ENCODE results near the gene HOXB2. TPM values are rescaled to one million over a fixed set of nuclear protein-coding genes. Genes with fewer than 3 reads are reported as not detected.

Gene HOXB2
- total RNA-seq, 6 experiments from 2014 or later: 1.1 to 1.9 (median 1.5) TPM

DNA sequence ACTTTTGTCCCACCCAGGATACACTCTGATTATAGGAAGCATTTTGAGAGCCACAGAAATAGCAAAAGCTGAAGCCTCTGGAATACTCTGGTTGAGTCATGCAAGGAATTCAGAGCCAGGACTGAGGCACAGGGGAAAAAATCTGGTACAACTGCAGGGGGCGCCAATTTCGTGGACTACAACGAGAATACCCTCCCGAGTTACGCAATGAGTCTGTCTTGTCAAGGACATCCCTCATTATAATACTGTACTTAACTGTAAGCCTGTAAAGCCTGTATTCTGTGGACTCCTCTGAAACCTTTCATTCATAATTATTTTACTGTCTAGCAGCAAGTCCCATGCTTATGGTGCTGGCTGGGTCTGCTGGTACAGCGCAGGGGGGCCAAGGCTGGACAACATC is 21.9 kb downstream of the HOXB2 start:
- intact Hi-C loops (cut with DNase I): no loop called here
- Histone ChIP-seq H3K4me1 (no peaks in the 10 kb centered on the region), H3K36me3 (no peaks in the 10 kb centered on the region), H3K27ac (no peak overlapping the region), H3K4me3 (no peak overlapping the region), H3K27me3 (no peaks in the 10 kb centered on the region), H3K9me3 (no peaks in the 10 kb centered on the region)
- DNase-seq: no peak
- ATAC-seq: no peak
- WGBS (ENCODE audit: insufficient coverage, low coverage, low lambda C conversion rate, missing lambda C conversion rate): 41% methylated on average over 6 of the region's 6 CpGs
- TF ChIP-seq CTCF (IDR thresholded peaks at IDR 0.05): no peak
- TF ChIP-seq POLR2A (IDR thresholded peaks at IDR 0.05): no peak

DNA sequence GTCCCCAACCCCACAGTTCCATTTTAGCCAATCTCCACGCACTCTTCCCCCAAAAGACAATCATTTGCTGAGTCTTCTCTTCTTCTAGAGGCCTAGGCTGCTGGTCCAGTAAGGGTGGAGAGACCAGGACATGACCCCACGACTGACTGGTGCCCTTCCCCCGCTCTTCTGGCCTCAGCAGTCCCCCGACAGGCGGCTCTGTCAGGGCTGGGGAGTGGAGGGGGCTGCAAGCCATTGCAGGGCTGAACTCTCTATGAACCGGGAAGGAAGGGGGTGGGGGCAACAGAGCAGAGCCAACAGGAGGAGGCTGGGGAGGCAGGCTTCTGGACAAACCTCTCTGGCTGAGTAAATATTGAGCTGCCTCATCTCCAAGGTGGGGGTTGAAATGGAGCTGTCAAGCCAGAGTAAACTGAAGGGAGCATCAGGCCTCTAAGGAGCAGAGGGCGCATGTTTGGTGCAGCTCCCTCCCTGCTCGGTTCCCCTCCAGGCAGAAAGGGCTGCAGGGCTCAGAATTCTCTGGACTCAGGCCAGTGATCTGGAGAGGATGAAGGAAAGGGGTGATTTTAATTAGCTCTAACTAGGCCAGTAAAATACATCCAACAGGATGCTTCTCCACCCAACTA is 22.8 kb downstream of the HOXB2 start:
- DNase-seq: no peak
- peak; percentile 42 to 63 (median 58) for ATAC-seq
- no peak overlapping the region for H3K4me3 ChIP-seq
- intact Hi-C loops (cut with DNase I): no loop called here
- TF ChIP-seq POLR2A (IDR thresholded peaks at IDR 0.05): no peak
- no peak for TF ChIP-seq CTCF (IDR thresholded peaks at IDR 0.05)
- no peak overlapping the region for H3K27ac ChIP-seq
- H3K9me3 ChIP-seq: no peaks in the 10 kb centered on the region
- no peaks in the 10 kb centered on the region for H3K4me1 ChIP-seq
- no peaks in the 10 kb centered on the region for H3K36me3 ChIP-seq
- no peaks in the 10 kb centered on the region for H3K27me3 ChIP-seq
- WGBS (ENCODE audit: insufficient coverage, low coverage, low lambda C conversion rate, missing lambda C conversion rate): 16% methylated on average over 8 of the region's 8 CpGs

- no peaks in the 10 kb centered on the region for H3K27me3 ChIP-seq
- H3K4me3 ChIP-seq: no peak overlapping the region
- no peak overlapping the region for H3K27ac ChIP-seq
- WGBS (ENCODE audit: insufficient coverage, low coverage, low lambda C conversion rate, missing lambda C conversion rate): no CpG with 5 or more reads among the region's 1 CpG
- H3K36me3 ChIP-seq: no peaks in the 10 kb centered on the region
- intact Hi-C loops (cut with DNase I): no loop called here
- DNase-seq: no peak
- TF ChIP-seq CTCF (IDR thresholded peaks at IDR 0.05): no peak
- TF ChIP-seq POLR2A (IDR thresholded peaks at IDR 0.05): no peak
- no peaks in the 10 kb centered on the region for H3K4me1 ChIP-seq
- no peak for ATAC-seq
- H3K9me3 ChIP-seq: no peaks in the 10 kb centered on the region
Measured at GRCh38 chr17:48520631-48521079, 24.3 kb downstream of the HOXB2 start.

GRCh38 chr17:48519427-48519826 is 25.5 kb downstream of the HOXB2 start:
- DNase-seq: no peak
- WGBS (ENCODE audit: insufficient coverage, low coverage, low lambda C conversion rate, missing lambda C conversion rate): 66% methylated on average over 5 of the region's 5 CpGs
- H3K36me3 ChIP-seq: no peaks in the 10 kb centered on the region
- no peak overlapping the region for H3K4me3 ChIP-seq
- TF ChIP-seq POLR2A (IDR thresholded peaks at IDR 0.05) (no peak), CTCF (IDR thresholded peaks at IDR 0.05) (no peak)
- H3K27ac ChIP-seq: no peak overlapping the region
- intact Hi-C loops (cut with DNase I): no loop called here
- ATAC-seq: no peak
- no peaks in the 10 kb centered on the region for H3K27me3 ChIP-seq
- H3K4me1 ChIP-seq: no peaks in the 10 kb centered on the region
- H3K9me3 ChIP-seq: no peaks in the 10 kb centered on the region

Data from right lobe of liver (tissue), 6 donors.